DND-41 (cell line): ENCODE measurements around the gene CLMN.

Experiments used
- ATAC-seq: fragments of 200-7000 bp; cut with Tn5 transposase; 3 replicates; pipeline ENCODE4 v1.9.1; 2021; ENCODE audit warnings: low read depth; ENCODE audit not compliant: insufficient read depth
- DNase-seq: peaks from one replicate; pipeline ENCODE4 v3.0.0-alpha.2; 2020
- H2AFZ ChIP-seq: 2 replicates; pipeline ENCODE4 v1.6.0; 2012; ENCODE audit warnings: low read depth, low read length
- H3K27ac ChIP-seq: 2 replicates; pipeline ENCODE4 v1.5.1; 2012; ENCODE audit warnings: low read length, inconsistent platforms
- H3K27me3 ChIP-seq: fragments of 200-600 bp; sonication (generic); 2 replicates; pipeline ENCODE4 v1.6.0; 2012; ENCODE audit warnings: low read length, mild to moderate bottlenecking, inconsistent platforms; ENCODE audit not compliant: insufficient read depth, poor library complexity
- H3K36me3 ChIP-seq: 2 replicates; pipeline ENCODE4 v1.5.1; 2012; ENCODE audit warnings: low read length, inconsistent platforms; ENCODE audit not compliant: insufficient read depth
- H3K4me1 ChIP-seq: 2 replicates; pipeline ENCODE4 v1.5.1; 2012; ENCODE audit warnings: mild to moderate bottlenecking, low read length; ENCODE audit not compliant: insufficient read depth
- H3K4me2 ChIP-seq: 2 replicates; pipeline ENCODE4 v1.6.0; 2012; ENCODE audit warnings: mild to moderate bottlenecking, moderate library complexity, low read length, inconsistent platforms; ENCODE audit not compliant: insufficient read depth
- H3K4me3 ChIP-seq, 2 experiments: fragments of 200-600 bp in 1 of 2; shearing (Covaris generic) in 1 of 2; 2 replicates each; pipeline ENCODE4 v1.5.1; 2012 to 2016; ENCODE audit warnings: inconsistent platforms in 2 of 2, low read length in 2 of 2, mild to moderate bottlenecking in 2 of 2, low read depth in 1 of 2, moderate library complexity in 1 of 2
- H3K79me2 ChIP-seq: 2 replicates; pipeline ENCODE4 v1.6.0; 2012; ENCODE audit warnings: low read length, inconsistent platforms; ENCODE audit not compliant: insufficient read depth
- H3K9ac ChIP-seq: 2 replicates; pipeline ENCODE4 v1.6.0; 2012; ENCODE audit warnings: low read depth, mild to moderate bottlenecking, inconsistent platforms, low read length, moderate library complexity
- H3K9me3 ChIP-seq: 2 replicates; pipeline ENCODE4 v1.5.1; 2012; ENCODE audit warnings: low read length, moderate library complexity, mild to moderate bottlenecking, inconsistent platforms; ENCODE audit not compliant: insufficient read depth, severe bottlenecking
- H4K20me1 ChIP-seq: 2 replicates; pipeline ENCODE4 v1.6.0; 2012; ENCODE audit warnings: low read length; ENCODE audit not compliant: insufficient read depth
- CTCF ChIP-seq: IDR thresholded peaks from 2 replicates; pipeline ENCODE4 v1.5.1; 2012; ENCODE audit warnings: borderline replicate concordance, low read length, moderate library complexity, mild to moderate bottlenecking; ENCODE audit not compliant: poor library complexity, severe bottlenecking; ENCODE audit errors: extremely low read depth
- EZH2 ChIP-seq: IDR thresholded peaks from 3 replicates; pipeline ENCODE4 v1.6.1; 2012; ENCODE audit warnings: borderline replicate concordance, low read depth, mild to moderate bottlenecking, moderate library complexity, low read length, inconsistent platforms; ENCODE audit not compliant: severe bottlenecking

Gene CLMN

GRCh38 chr14:95167177-95167576 is 152.5 kb downstream of the CLMN start:
- no peak for DNase-seq
- H3K4me3 ChIP-seq = no peak overlapping the region
- peaks cover 3% of the 10 kb centered on the region; the same call in 1 of the 2 replicates for H3K36me3 ChIP-seq
- no peaks in the 10 kb centered on the region for H3K4me1 ChIP-seq
- no peaks in the 10 kb centered on the region for H3K27me3 ChIP-seq
- no peak overlapping the region for H3K4me2 ChIP-seq
- H3K9me3 ChIP-seq = peaks cover 17% of the 10 kb centered on the region
- H4K20me1 ChIP-seq = no peaks in the 10 kb centered on the region
- H2AFZ ChIP-seq = no peak overlapping the region
- H3K27ac ChIP-seq = no peak overlapping the region
- ATAC-seq = no peak
- no peak overlapping the region for H3K9ac ChIP-seq
- H3K79me2 ChIP-seq = no peaks in the 10 kb centered on the region
- TF ChIP-seq EZH2 (no peak), CTCF (no peak)

- no peak for DNase-seq
These were observed 154.2 kb downstream of the CLMN start for GRCh38 chr14:95165517-95165916.

GRCh38 chr14:95164506-95164905 is 155.2 kb downstream of the CLMN start:
- no peaks in the 10 kb centered on the region for H3K79me2 ChIP-seq
- H3K4me1 ChIP-seq = no peaks in the 10 kb centered on the region
- H3K4me2 ChIP-seq = no peak overlapping the region
- H3K27ac ChIP-seq = no peak overlapping the region
- H2AFZ ChIP-seq = no peak overlapping the region
- no peaks in the 10 kb centered on the region for H4K20me1 ChIP-seq
- H3K27me3 ChIP-seq = no peaks in the 10 kb centered on the region
- DNase-seq = no peak
- no peak overlapping the region for H3K9ac ChIP-seq
- TF ChIP-seq CTCF = no peak
- TF ChIP-seq EZH2 = no peak
- H3K36me3 ChIP-seq = peaks cover 3% of the 10 kb centered on the region; the same call in 1 of the 2 replicates
- H3K9me3 ChIP-seq = peaks cover 17% of the 10 kb centered on the region
- ATAC-seq = no peak
- no peak overlapping the region for H3K4me3 ChIP-seq

More at GRCh38 chr14:95165517-95165916, 154.2 kb downstream of the CLMN start:
- ATAC-seq = no peak
- Histone ChIP-seq H3K79me2 (no peaks in the 10 kb centered on the region), H3K9me3 (peaks cover 17% of the 10 kb centered on the region), H3K4me3 (no peak overlapping the region), H3K4me1 (no peaks in the 10 kb centered on the region), H3K27ac (no peak overlapping the region), H3K27me3 (no peaks in the 10 kb centered on the region), H3K36me3 (peaks cover 3% of the 10 kb centered on the region; the same call in 1 of the 2 replicates), H4K20me1 (no peaks in the 10 kb centered on the region), H3K4me2 (no peak overlapping the region), H3K9ac (no peak overlapping the region), H2AFZ (no peak overlapping the region)
- TF ChIP-seq CTCF = no peak
- TF ChIP-seq EZH2 = no peak
